ES-I3 (cell line): ENCODE measurements around the gene CENPM.

Source experiments
- H3K36me3 ChIP-seq: 2 replicates; pipeline ENCODE4 v1.6.1; 2013; ENCODE audit warnings: mild to moderate bottlenecking, low read length, control low read depth, moderate library complexity; ENCODE audit not compliant: insufficient read depth
- H3K4me1 ChIP-seq: 2 replicates; pipeline ENCODE4 v1.6.1; 2013; ENCODE audit warnings: mild to moderate bottlenecking, control low read depth, low read length; ENCODE audit not compliant: insufficient read depth
- H3K9ac ChIP-seq: 2 replicates; pipeline ENCODE4 v1.6.1; 2013; ENCODE audit warnings: low read depth, mild to moderate bottlenecking, low read length, moderate library complexity
- H3K9me3 ChIP-seq: 2 replicates; pipeline ENCODE4 v1.6.1; 2013; ENCODE audit warnings: mild to moderate bottlenecking, low read length, moderate library complexity; ENCODE audit not compliant: control insufficient read depth, insufficient read depth

The CENPM gene

GRCh38 chr22:41931701-41932269, 15.2 kb downstream of the CENPM start:
- no peaks in the 10 kb centered on the region for H3K9me3 ChIP-seq
- H3K36me3 ChIP-seq = no peaks in the 10 kb centered on the region
- no peak overlapping the region for H3K9ac ChIP-seq
- H3K4me1 ChIP-seq = peaks cover 14% of the 10 kb centered on the region; the same call in 1 of the 2 replicates

GRCh38 chr22:41929418-41929810, 17.5 kb downstream of the CENPM start:
- Histone ChIP-seq H3K9me3 (no peaks in the 10 kb centered on the region), H3K9ac (no peak overlapping the region), H3K36me3 (no peaks in the 10 kb centered on the region), H3K4me1 (peaks cover 14% of the 10 kb centered on the region; the same call in 1 of the 2 replicates)

GRCh38 chr22:41928593-41929417, 18.1 kb downstream of the CENPM start:
- peaks cover 14% of the 10 kb centered on the region; the same call in 1 of the 2 replicates for H3K4me1 ChIP-seq
- H3K9me3 ChIP-seq = no peaks in the 10 kb centered on the region
- no peak overlapping the region for H3K9ac ChIP-seq
- no peaks in the 10 kb centered on the region for H3K36me3 ChIP-seq

GRCh38 chr22:41927813-41928212, 19.1 kb downstream of the CENPM start:
- H3K9ac ChIP-seq = no peak overlapping the region
- H3K9me3 ChIP-seq = no peaks in the 10 kb centered on the region
- H3K36me3 ChIP-seq = no peaks in the 10 kb centered on the region
- peaks cover 14% of the 10 kb centered on the region; the same call in 1 of the 2 replicates for H3K4me1 ChIP-seq

GRCh38 chr22:41925783-41926460, 21.0 kb downstream of the CENPM start:
- H3K9me3 ChIP-seq = no peaks in the 10 kb centered on the region
- H3K36me3 ChIP-seq = no peaks in the 10 kb centered on the region
- H3K4me1 ChIP-seq = peaks cover 14% of the 10 kb centered on the region; the same call in 1 of the 2 replicates
- H3K9ac ChIP-seq = peak overlapping the region; percentile 65

GRCh38 chr22:41923595-41924276, 23.2 kb downstream of the CENPM start:
- Histone ChIP-seq H3K4me1 (peaks cover 18% of the 10 kb centered on the region; the same call in 1 of the 2 replicates), H3K36me3 (no peaks in the 10 kb centered on the region), H3K9ac (no peak overlapping the region), H3K9me3 (no peaks in the 10 kb centered on the region)

GRCh38 chr22:41922940-41923594, 23.9 kb downstream of the CENPM start:
- Histone ChIP-seq H3K9me3 (no peaks in the 10 kb centered on the region), H3K9ac (no peak overlapping the region)

GRCh38 chr22:41922328-41922727, 24.6 kb downstream of the CENPM start:
- Histone ChIP-seq H3K4me1 (peaks cover 14% of the 10 kb centered on the region; the same call in 1 of the 2 replicates), H3K9ac (no peak overlapping the region), H3K36me3 (no peaks in the 10 kb centered on the region), H3K9me3 (no peaks in the 10 kb centered on the region)

More at GRCh38 chr22:41922940-41923594, 23.9 kb downstream of the CENPM start:
- Histone ChIP-seq H3K4me1 (peaks cover 13% of the 10 kb centered on the region; the same call in 1 of the 2 replicates), H3K36me3 (no peaks in the 10 kb centered on the region)

- H3K9me3 ChIP-seq = no peaks in the 10 kb centered on the region
- H3K4me1 ChIP-seq = peaks cover 23% of the 10 kb centered on the region
- H3K36me3 ChIP-seq = no peaks in the 10 kb centered on the region
- peak overlapping the region; percentile 67; the same call in 1 of the 2 replicates for H3K9ac ChIP-seq
Measured at GRCh38 chr22:41920271-41920976, 26.5 kb downstream of the CENPM start.

GRCh38 chr22:41919357-41920224, 27.4 kb downstream of the CENPM start:
- Histone ChIP-seq H3K4me1 (peaks cover 23% of the 10 kb centered on the region), H3K9ac (peak overlapping the region; percentile 67; the same call in 1 of the 2 replicates), H3K36me3 (no peaks in the 10 kb centered on the region), H3K9me3 (no peaks in the 10 kb centered on the region)

- H3K4me1 ChIP-seq = peaks cover 23% of the 10 kb centered on the region
- H3K36me3 ChIP-seq = no peaks in the 10 kb centered on the region
- no peak overlapping the region for H3K9ac ChIP-seq
- no peaks in the 10 kb centered on the region for H3K9me3 ChIP-seq
Measured at GRCh38 chr22:41917903-41918791, 28.8 kb downstream of the CENPM start.

GRCh38 chr22:41917375-41917902, 29.5 kb downstream of the CENPM start:
- H3K4me1 ChIP-seq = peaks cover 23% of the 10 kb centered on the region
- H3K9ac ChIP-seq = no peak overlapping the region
- no peaks in the 10 kb centered on the region for H3K9me3 ChIP-seq
- H3K36me3 ChIP-seq = no peaks in the 10 kb centered on the region
